GM18507 (cell line): ENCODE measurements around the gene LMAN1.

Experiments used
- DNase-seq: peaks from one replicate; pipeline ENCODE4 v3.0.0; 2011; ENCODE audit warnings: low read depth; ENCODE audit not compliant: insufficient read length; ENCODE audit errors: extremely low spot score
- FAIRE-seq: peaks from 2 replicates; lab custom pipeline; 2011; peaks lifted over from hg19 to GRCh38; lab: Jason Lieb, UNC

The LMAN1 gene

GRCh38 chr18:59372975-59373374, 13.9 kb upstream of the LMAN1 start:
- no peak for DNase-seq
- no peak for FAIRE-seq

GRCh38 chr18:59360381-59360780, 1.3 kb upstream of the LMAN1 start:
- FAIRE-seq, result no peak
- no peak for DNase-seq

GRCh38 chr18:59359576-59359952, 499 bp upstream of the LMAN1 start:
- no peak for DNase-seq
- FAIRE-seq, result no peak

GRCh38 chr18:59358414-59358711, 702 bp downstream of the LMAN1 start:
- DNase-seq (no peak), FAIRE-seq (no peak)

- DNase-seq (no peak), FAIRE-seq (peak; percentile 18)
Measured at GRCh38 chr18:59357928-59358327, 1.1 kb downstream of the LMAN1 start.

- no peak for DNase-seq
- FAIRE-seq, result no peak
Measured at GRCh38 chr18:59354731-59355130, 4.3 kb downstream of the LMAN1 start.

GRCh38 chr18:59353079-59353680, 5.9 kb downstream of the LMAN1 start:
- DNase-seq (no peak), FAIRE-seq (peak; percentile 5)

GRCh38 chr18:59352250-59352855, 6.7 kb downstream of the LMAN1 start:
- FAIRE-seq, result no peak
- DNase-seq, result no peak

GRCh38 chr18:59345556-59345955, 13.5 kb downstream of the LMAN1 start:
- FAIRE-seq (no peak), DNase-seq (no peak)

- no peak for FAIRE-seq
Measured at GRCh38 chr18:59344996-59345395, 14.1 kb downstream of the LMAN1 start.

GRCh38 chr18:59343926-59344325, 15.1 kb downstream of the LMAN1 start:
- FAIRE-seq, result no peak
- DNase-seq, result no peak

More at GRCh38 chr18:59344996-59345395, 14.1 kb downstream of the LMAN1 start:
- DNase-seq, result no peak

- DNase-seq (no peak), FAIRE-seq (no peak)
Measured at GRCh38 chr18:59340817-59341216, 18.2 kb downstream of the LMAN1 start.

- FAIRE-seq (no peak), DNase-seq (no peak)
Measured at GRCh38 chr18:59340312-59340711, 18.8 kb downstream of the LMAN1 start.

GRCh38 chr18:59332986-59333385, 26.1 kb downstream of the LMAN1 start:
- DNase-seq (no peak), FAIRE-seq (no peak)

- FAIRE-seq, result no peak
- DNase-seq, result no peak
Measured at GRCh38 chr18:59328683-59329082, 30.4 kb downstream of the LMAN1 start.

- FAIRE-seq (no peak), DNase-seq (no peak)
Measured at GRCh38 chr18:59325965-59326364, 33.1 kb downstream of the LMAN1 start.

- DNase-seq (no peak), FAIRE-seq (no peak)
Measured at GRCh38 chr18:59324623-59324971, 34.5 kb downstream of the LMAN1 start.

GRCh38 chr18:59323931-59324622, 35.0 kb downstream of the LMAN1 start:
- FAIRE-seq (no peak), DNase-seq (no peak)

GRCh38 chr18:59318460-59319050, 40.5 kb downstream of the LMAN1 start, which contains the start of gene CPLX4:
Gene CPLX4, minus strand, starts transcription at chr18:59318649. Its CDS starts 187 bp downstream, at chr18:59318462.
- DNase-seq (no peak), FAIRE-seq (no peak)

- FAIRE-seq (no peak), DNase-seq (no peak)
Measured at GRCh38 chr18:59311631-59312030, 47.4 kb downstream of the LMAN1 start.

- FAIRE-seq (no peak), DNase-seq (no peak)
Measured at GRCh38 chr18:59308938-59309260, 50.2 kb downstream of the LMAN1 start.
